ENCODE data around the gene EIF2AK3. TPM values are rescaled to one million over a fixed set of nuclear protein-coding genes. Genes with fewer than 3 reads are reported as not detected.

EIF2AK3 gene
- polyA plus RNA-seq, 1 of the 3 experiments (the other 2 are of a cell fraction): 2.2 TPM

DNA sequence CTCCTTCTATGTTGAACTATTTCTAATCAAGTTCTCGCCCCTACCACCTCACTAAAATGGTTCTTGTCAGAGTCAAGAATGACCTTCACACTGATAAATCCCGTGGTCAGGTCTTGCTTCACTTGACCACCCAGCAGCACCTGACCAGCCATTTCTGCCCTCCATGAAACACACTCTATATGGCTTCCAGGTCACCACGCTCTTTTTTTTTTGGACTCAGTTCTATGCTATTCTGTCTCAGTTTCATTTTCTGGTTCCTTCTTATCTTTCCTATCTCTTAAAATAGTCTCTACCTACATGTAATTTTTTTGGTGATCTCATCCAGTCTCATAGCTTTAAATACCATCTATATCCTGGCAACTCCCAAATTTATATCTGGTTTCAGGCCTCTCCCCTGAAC is 11.4 kb downstream of the EIF2AK3 start:
- TF ChIP-seq, protein P1, sequence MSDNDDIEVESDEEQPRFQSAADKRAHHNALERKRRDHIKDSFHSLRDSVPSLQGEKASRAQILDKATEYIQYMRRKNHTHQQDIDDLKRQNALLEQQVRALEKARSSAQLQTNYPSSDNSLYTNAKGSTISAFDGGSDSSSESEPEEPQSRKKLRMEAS (IDR thresholded peaks at IDR 0.05; ENCODE audit: low read depth): no peak
- TF ChIP-seq RAD21 (IDR thresholded peaks at IDR 0.05; ENCODE audit: low read length) (no peak), SIN3A (IDR thresholded peaks at IDR 0.05; ENCODE audit: borderline replicate concordance, low read depth, low read length) (no peak), TEAD4 (IDR thresholded peaks at IDR 0.05; ENCODE audit: borderline replicate concordance, insufficient read depth) (no peak), MXI1 (IDR thresholded peaks at IDR 0.05; ENCODE audit: low read depth, low read length) (no peak)
- TF ChIP-seq, protein P2, sequence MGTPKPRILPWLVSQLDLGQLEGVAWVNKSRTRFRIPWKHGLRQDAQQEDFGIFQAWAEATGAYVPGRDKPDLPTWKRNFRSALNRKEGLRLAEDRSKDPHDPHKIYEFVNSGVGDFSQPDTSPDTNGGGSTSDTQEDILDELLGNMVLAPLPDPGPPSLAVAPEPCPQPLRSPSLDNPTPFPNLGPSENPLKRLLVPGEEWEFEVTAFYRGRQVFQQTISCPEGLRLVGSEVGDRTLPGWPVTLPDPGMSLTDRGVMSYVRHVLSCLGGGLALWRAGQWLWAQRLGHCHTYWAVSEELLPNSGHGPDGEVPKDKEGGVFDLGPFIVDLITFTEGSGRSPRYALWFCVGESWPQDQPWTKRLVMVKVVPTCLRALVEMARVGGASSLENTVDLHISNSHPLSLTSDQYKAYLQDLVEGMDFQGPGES (IDR thresholded peaks at IDR 0.05; ENCODE audit: low read depth, low read length): no peak
- TF ChIP-seq, protein P3, sequence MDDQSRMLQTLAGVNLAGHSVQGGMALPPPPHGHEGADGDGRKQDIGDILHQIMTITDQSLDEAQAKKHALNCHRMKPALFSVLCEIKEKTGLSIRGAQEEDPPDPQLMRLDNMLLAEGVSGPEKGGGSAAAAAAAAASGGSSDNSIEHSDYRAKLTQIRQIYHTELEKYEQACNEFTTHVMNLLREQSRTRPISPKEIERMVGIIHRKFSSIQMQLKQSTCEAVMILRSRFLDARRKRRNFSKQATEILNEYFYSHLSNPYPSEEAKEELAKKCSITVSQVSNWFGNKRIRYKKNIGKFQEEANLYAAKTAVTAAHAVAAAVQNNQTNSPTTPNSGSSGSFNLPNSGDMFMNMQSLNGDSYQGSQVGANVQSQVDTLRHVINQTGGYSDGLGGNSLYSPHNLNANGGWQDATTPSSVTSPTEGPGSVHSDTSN (IDR thresholded peaks at IDR 0.05): no peak
- H3K9ac ChIP-seq: no peak overlapping the region
- peaks cover 61% of the 10 kb centered on the region for H3K79me2 ChIP-seq (ENCODE audit: insufficient read depth)
- no peaks in the 10 kb centered on the region for H4K20me1 ChIP-seq (ENCODE audit: insufficient read depth)
- H3K27me3 ChIP-seq (ENCODE audit: insufficient read depth): no peaks in the 10 kb centered on the region
- no peak for DNase-seq
- WGBS (ENCODE audit: low lambda C conversion rate): 97% methylated on average over 3 of the region's 3 CpGs
- no peaks in the 10 kb centered on the region for H3K9me2 ChIP-seq
- no peaks in the 10 kb centered on the region for H3K9me3 ChIP-seq
- H3K27ac ChIP-seq (ENCODE audit: low read depth in 2 of 2, low read length in 1 of 2): no peak overlapping the region
- H3K4me2 ChIP-seq: no peak overlapping the region
- no peaks in the 10 kb centered on the region; a peak in 1 of 4 replicates for H3K4me1 ChIP-seq (ENCODE audit: control insufficient read depth in 1 of 2, insufficient read depth in 2 of 2, low read depth in 1 of 2, low read length in 1 of 2)
- peaks cover 8% of the 10 kb centered on the region for H3F3A ChIP-seq (replicated peaks; ENCODE audit: insufficient read depth)
- POLR2A ChIA-PET: no interaction called here
- CTCF ChIA-PET: no interaction called here
- peaks cover 0 to 3% of the 10 kb centered on the region in 2 experiments for H3K36me3 ChIP-seq (replicated peaks in 1 of 2; ENCODE audit: control insufficient read depth in 1 of 2, insufficient read depth in 2 of 2, low read length in 1 of 2)
- H2AFZ ChIP-seq (ENCODE audit: low read depth): no peak overlapping the region
- H3K4me3 ChIP-seq (ENCODE audit: low read depth in 2 of 2, low read length in 1 of 2): no peak overlapping the region

DNA sequence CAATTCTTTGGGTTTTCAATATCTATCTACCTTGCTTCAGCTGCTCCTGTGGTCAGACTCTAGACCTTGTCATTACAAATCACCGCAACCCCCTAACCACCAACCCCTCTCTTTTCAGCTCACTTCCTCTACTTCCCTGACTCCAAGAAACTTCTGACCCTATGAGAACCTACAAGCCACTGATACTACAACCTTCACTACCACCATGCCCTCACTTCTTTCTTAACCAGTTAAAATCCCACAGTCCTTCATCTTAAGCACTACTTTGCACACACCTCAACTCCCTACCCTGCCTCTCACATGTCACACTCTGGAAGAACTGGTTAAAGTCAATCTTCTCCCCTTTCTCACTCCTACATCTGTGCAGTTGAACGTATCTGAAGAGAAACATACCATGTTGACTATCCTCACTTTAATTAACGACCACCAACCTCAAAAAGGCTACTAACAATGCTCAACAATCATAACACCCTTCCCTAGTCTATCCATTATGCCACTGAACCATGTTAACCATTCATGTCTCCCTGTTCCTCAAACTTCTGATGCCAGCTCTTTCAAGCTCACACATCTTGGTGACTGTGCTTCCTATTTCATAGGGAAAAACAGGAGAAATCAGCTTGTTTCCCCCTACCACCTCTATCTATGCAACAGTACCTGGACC is 12.6 kb downstream of the EIF2AK3 start:
- ChIA-PET CTCF (no interaction called here), POLR2A (no interaction called here)
- no peak overlapping the region for H3K4me2 ChIP-seq
- TF ChIP-seq EZH2phosphoT487 (IDR thresholded peaks at IDR 0.05; ENCODE audit: borderline replicate concordance, low read depth): no peak
- H3K27ac ChIP-seq (ENCODE audit: low read depth in 2 of 2, low read length in 1 of 2): no peak overlapping the region
- no peaks in the 10 kb centered on the region for H3K27me3 ChIP-seq (ENCODE audit: insufficient read depth)
- 98% methylated on average over 3 of the region's 3 CpGs for WGBS (ENCODE audit: low lambda C conversion rate)
- no peaks in the 10 kb centered on the region for H3K9me2 ChIP-seq
- no peak overlapping the region for H2AFZ ChIP-seq (ENCODE audit: low read depth)
- DNase-seq: no peak
- no peaks in the 10 kb centered on the region for H3K9me3 ChIP-seq
- H3K79me2 ChIP-seq (ENCODE audit: insufficient read depth): peaks cover 49% of the 10 kb centered on the region
- no peaks in the 10 kb centered on the region for H4K20me1 ChIP-seq (ENCODE audit: insufficient read depth)
- no peaks in the 10 kb centered on the region for H3K4me1 ChIP-seq (ENCODE audit: control insufficient read depth in 1 of 2, insufficient read depth in 2 of 2, low read depth in 1 of 2, low read length in 1 of 2)
- H3K4me3 ChIP-seq (ENCODE audit: low read depth in 2 of 2, low read length in 1 of 2): no peak overlapping the region
- peaks cover 8% of the 10 kb centered on the region for H3F3A ChIP-seq (replicated peaks; ENCODE audit: insufficient read depth)
- peaks cover 0 to 3% of the 10 kb centered on the region in 2 experiments for H3K36me3 ChIP-seq (replicated peaks in 1 of 2; ENCODE audit: control insufficient read depth in 1 of 2, insufficient read depth in 2 of 2, low read length in 1 of 2)
- H3K9ac ChIP-seq: no peak overlapping the region
